GM06990 (cell line): ENCODE measurements around the gene TMX3.

Experiments
- DNase-seq: peaks from one replicate; pipeline ENCODE4 v3.0.0-alpha.2; 2011; ENCODE audit not compliant: insufficient read length; ENCODE audit errors: extremely low read depth
- H3K27me3 ChIP-seq: replicated peaks from 2 replicates; pipeline ENCODE4 v1.6.0; 2011; ENCODE audit warnings: low read length; ENCODE audit not compliant: control insufficient read depth, insufficient read depth
- H3K36me3 ChIP-seq: 2 replicates; pipeline ENCODE4 v1.5.1; 2011; ENCODE audit warnings: low read length; ENCODE audit not compliant: control insufficient read depth, insufficient read depth
- H3K4me3 ChIP-seq: replicated peaks from 2 replicates; pipeline ENCODE4 v1.5.1; 2011; ENCODE audit warnings: low read depth, mild to moderate bottlenecking, control low read depth, low read length
- TF ChIP-seq, protein P1 (sequence below): IDR thresholded peaks from 2 replicates; pipeline ENCODE4 v1.5.1; 2011; ENCODE audit warnings: low read length, control low read depth, mild to moderate bottlenecking, inconsistent platforms; ENCODE audit not compliant: insufficient read depth, poor library complexity, severe bottlenecking

The TMX3 gene

DNA sequence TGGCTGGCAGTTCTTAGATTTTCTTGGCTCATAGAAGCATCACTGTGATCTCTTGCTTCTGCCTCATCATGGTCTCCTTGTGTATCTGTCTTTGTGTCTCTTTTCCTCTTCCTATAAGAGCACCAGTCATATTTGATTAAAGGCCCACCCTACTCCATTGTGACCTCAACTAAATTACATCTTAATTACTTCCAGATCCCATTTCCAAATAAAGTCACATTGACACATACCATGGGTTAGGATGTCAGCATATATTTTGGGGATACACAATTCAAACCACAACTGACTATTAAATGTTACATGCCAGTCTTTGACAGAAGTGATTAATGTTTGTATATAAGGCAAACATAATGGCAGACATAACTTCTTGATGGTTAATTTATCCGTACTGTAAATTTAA, 27.3 kb upstream of the TMX3 start:
- H3K27me3 ChIP-seq, result no peaks in the 10 kb centered on the region; the same call in 1 of the 2 replicates
- TF ChIP-seq, protein P1, sequence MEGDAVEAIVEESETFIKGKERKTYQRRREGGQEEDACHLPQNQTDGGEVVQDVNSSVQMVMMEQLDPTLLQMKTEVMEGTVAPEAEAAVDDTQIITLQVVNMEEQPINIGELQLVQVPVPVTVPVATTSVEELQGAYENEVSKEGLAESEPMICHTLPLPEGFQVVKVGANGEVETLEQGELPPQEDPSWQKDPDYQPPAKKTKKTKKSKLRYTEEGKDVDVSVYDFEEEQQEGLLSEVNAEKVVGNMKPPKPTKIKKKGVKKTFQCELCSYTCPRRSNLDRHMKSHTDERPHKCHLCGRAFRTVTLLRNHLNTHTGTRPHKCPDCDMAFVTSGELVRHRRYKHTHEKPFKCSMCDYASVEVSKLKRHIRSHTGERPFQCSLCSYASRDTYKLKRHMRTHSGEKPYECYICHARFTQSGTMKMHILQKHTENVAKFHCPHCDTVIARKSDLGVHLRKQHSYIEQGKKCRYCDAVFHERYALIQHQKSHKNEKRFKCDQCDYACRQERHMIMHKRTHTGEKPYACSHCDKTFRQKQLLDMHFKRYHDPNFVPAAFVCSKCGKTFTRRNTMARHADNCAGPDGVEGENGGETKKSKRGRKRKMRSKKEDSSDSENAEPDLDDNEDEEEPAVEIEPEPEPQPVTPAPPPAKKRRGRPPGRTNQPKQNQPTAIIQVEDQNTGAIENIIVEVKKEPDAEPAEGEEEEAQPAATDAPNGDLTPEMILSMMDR, result no peak
- no peaks in the 10 kb centered on the region for H3K36me3 ChIP-seq
- H3K4me3 ChIP-seq, result no peak overlapping the region
- no peak for DNase-seq

DNA sequence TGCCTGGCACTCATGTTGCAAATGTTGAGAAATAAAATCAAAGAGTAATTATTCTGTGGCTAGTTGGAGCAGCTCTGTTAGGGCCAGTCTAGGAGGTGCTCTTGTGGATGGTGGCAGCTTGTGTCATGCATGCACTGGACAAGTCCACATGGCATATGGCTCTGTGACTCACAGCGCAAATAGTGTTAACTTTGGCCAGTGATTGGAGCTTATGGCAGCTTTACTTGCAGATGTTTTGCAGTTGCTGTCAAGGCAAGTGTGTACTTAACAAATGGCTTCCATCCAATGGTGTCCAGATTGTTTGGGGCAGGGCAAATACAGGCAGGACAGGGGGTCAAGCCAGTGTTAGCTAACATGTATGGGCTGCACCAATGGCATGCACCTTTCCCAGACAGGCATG, 26.1 kb upstream of the TMX3 start:
- no peaks in the 10 kb centered on the region; the same call in 1 of the 2 replicates for H3K27me3 ChIP-seq
- H3K36me3 ChIP-seq, result no peaks in the 10 kb centered on the region
- TF ChIP-seq, protein P1, result no peak
- DNase-seq, result no peak
- H3K4me3 ChIP-seq, result no peak overlapping the region

DNA sequence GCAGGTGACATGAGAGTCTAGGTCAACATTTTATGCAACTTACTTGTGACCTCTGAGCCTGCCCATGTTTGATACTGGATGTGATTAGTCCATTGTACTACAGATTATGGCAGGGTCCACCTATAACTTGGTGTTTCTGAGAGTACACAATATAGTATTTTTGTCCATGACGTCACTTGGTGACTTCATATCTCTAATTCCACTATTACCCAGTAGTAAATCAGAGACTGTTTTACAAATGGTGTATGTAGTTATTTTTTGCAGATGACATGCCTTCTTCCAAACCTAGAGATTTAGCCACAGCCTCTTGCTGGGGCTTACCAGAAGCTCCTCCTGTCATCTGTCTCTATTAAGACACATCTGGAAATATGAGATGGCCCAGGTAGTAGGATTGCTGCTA, 24.6 kb upstream of the TMX3 start:
- Histone ChIP-seq H3K36me3 (no peaks in the 10 kb centered on the region), H3K27me3 (no peaks in the 10 kb centered on the region; the same call in 1 of the 2 replicates), H3K4me3 (no peak overlapping the region)
- TF ChIP-seq, protein P1, result no peak
- DNase-seq, result no peak

DNA sequence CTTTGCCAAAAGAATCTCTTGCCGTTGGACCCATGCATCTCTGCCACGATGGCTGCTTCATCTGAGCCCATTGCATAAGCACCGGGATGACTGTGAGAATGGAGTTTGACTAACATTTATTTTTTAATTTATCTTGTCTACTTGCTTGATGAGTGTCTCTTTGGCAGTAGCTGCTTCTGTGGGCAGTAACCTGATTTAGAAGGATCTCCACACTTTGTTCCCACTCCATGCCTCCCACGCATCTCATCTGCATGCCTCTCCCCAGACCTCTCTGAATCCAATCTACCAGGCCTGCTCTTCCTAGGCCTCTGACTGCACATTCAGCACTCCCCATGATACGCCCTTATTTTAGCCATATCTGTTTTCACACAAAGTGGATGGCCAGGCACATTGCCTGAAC, 23.7 kb upstream of the TMX3 start:
- H3K4me3 ChIP-seq, result no peak overlapping the region
- no peaks in the 10 kb centered on the region; the same call in 1 of the 2 replicates for H3K27me3 ChIP-seq
- TF ChIP-seq, protein P1, result no peak
- no peak for DNase-seq
- no peaks in the 10 kb centered on the region for H3K36me3 ChIP-seq

DNA sequence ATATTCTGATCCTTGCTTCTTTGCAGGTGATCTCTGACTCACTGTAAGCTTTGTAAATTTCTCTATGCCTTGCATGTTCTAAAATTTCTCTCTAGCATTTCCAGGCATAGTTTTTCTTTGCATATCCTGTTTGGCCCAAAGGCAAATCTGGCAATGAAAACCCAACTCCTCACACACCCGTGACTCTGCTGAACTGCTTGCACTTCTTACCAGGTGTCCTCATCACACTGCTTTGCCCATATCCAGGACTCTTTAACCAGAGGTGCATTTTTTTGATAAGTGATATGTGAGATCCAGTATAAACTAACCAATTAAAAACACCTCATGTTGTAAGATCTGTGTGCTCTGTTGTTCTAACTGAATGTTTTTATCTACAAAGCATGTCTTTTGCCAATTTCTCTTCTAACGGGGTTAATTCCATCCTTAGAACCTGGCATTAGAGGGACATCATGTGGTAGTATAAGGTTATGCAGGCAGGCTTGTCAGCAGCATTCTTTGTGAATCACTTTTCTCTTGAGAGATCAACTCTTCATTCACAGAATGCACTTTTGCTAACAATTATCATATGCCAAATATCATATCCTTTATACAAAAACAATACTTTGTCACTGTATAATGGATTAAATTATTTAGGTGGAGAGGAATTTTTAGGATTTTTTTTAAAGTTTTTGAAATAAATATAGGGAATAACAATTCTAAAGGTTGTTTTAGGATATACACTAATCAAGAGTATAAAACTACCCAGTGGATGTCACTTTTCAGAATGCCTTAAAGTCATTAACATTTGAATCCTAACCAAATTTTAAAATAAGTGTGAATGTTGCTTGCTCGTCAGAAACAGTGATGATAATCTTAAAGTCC, 20.8 kb upstream of the TMX3 start:
- Histone ChIP-seq H3K4me3 (no peak overlapping the region), H3K36me3 (no peaks in the 10 kb centered on the region), H3K27me3 (no peaks in the 10 kb centered on the region)
- TF ChIP-seq, protein P1, result peak; percentile 75
- no peak for DNase-seq
